Liver (tissue), 9 donors: ENCODE data around the gene IFNW1. TPM values are rescaled to one million over a fixed set of nuclear protein-coding genes. Genes with fewer than 3 reads are reported as not detected.
"Not testable (repeated sequence)": the region's sequence is repeated elsewhere in the genome, so short reads cannot be mapped to it uniquely, and the experiment has no call there.

ENCODE experiments used
- DNase-seq: peaks from one replicate; pipeline ENCODE4 v3.0.0-alpha.2; 2017; ENCODE audit warnings: low spot score
- H3K27ac ChIP-seq, 2 donors: one replicate each; pipeline ENCODE4 v1.7.0; 2013; ENCODE audit warnings: inconsistent platforms in 2 of 2, low read length in 2 of 2, control low read depth in 1 of 2, low read depth in 1 of 2, mild to moderate bottlenecking in 1 of 2
- H3K27me3 ChIP-seq, 4 donors: one replicate each; pipeline versions ENCODE4 v1.6.1 to v1.7.0; 2013; ENCODE audit warnings: low read length in 3 of 4, inconsistent platforms in 1 of 4, mild to moderate bottlenecking in 1 of 4, moderate library complexity in 1 of 4; ENCODE audit not compliant: control insufficient read depth in 4 of 4, insufficient read depth in 4 of 4
- H3K36me3 ChIP-seq, 4 donors: one replicate each; pipeline versions ENCODE4 v1.6.1 to v1.7.0; 2013; ENCODE audit warnings: low read length in 3 of 4, mild to moderate bottlenecking in 3 of 4, low read depth in 1 of 4, moderate library complexity in 1 of 4; ENCODE audit not compliant: control insufficient read depth in 4 of 4, insufficient read depth in 3 of 4
- H3K4me1 ChIP-seq, 4 donors: one replicate each; pipeline versions ENCODE4 v1.6.1 to v1.7.0; 2013; ENCODE audit warnings: low read length in 3 of 4, mild to moderate bottlenecking in 3 of 4, moderate library complexity in 1 of 4; ENCODE audit not compliant: control insufficient read depth in 4 of 4, insufficient read depth in 4 of 4
- H3K4me3 ChIP-seq, 3 donors: one replicate each; pipeline versions ENCODE4 v1.6.1 to v1.7.0; 2013; ENCODE audit warnings: low read length in 3 of 3, control low read depth in 1 of 3, low read depth in 1 of 3, mild to moderate bottlenecking in 1 of 3
- H3K9ac ChIP-seq, 2 donors: one replicate each; pipeline ENCODE4 v1.7.0; 2013; ENCODE audit warnings: low read length in 2 of 2, mild to moderate bottlenecking in 2 of 2, moderate library complexity in 2 of 2, control low read depth in 1 of 2, low read depth in 1 of 2
- H3K9me3 ChIP-seq, 4 donors: one replicate each; pipeline versions ENCODE4 v1.6.1 to v1.7.0; 2013; ENCODE audit warnings: low read length in 3 of 4; ENCODE audit not compliant: control insufficient read depth in 4 of 4
- FOXA1 ChIP-seq: IDR thresholded peaks from 2 replicates; pipeline ENCODE4 v1.6.1; 2016; ENCODE audit warnings: antibody characterized with exemption
- FOXA2 ChIP-seq: IDR thresholded peaks from 2 replicates; pipeline ENCODE4 v1.6.1; 2016; ENCODE audit warnings: antibody characterized with exemption
- GABPA ChIP-seq, 2 donors: IDR thresholded peaks in 1 of 2; conservative IDR thresholded peaks in 1 of 2; 2 replicates each; pipeline ENCODE4 v1.6.1; 2016; ENCODE audit warnings: antibody characterized with exemption in 2 of 2, mild to moderate bottlenecking in 1 of 2, moderate library complexity in 1 of 2
- RAD21 ChIP-seq, 2 donors: IDR thresholded peaks; 2 replicates each; pipeline ENCODE4 v1.6.1; 2016; ENCODE audit warnings: antibody characterized with exemption in 2 of 2, mild to moderate bottlenecking in 2 of 2
- RXRA ChIP-seq, 2 donors: IDR thresholded peaks; 2 replicates each; pipeline ENCODE4 v1.6.1; 2017 to 2018; ENCODE audit warnings: antibody characterized with exemption in 2 of 2, mild to moderate bottlenecking in 1 of 2
- SP1 ChIP-seq: IDR thresholded peaks from 2 replicates; pipeline ENCODE4 v1.6.1; 2018; ENCODE audit warnings: antibody characterized with exemption, mild to moderate bottlenecking
- TAF1 ChIP-seq: conservative IDR thresholded peaks from 2 replicates; pipeline ENCODE4 v1.6.1; 2016; ENCODE audit warnings: antibody characterized with exemption, mild to moderate bottlenecking
- YY1 ChIP-seq: IDR thresholded peaks from 2 replicates; pipeline ENCODE4 v1.6.1; 2016; ENCODE audit warnings: antibody characterized with exemption, mild to moderate bottlenecking
- WGBS: extraction: QIAGEN DNeasy Blood & Tissue Kit; methylation state at CpG from one replicate; pipeline ENCODE4 v1.1.7; 2013; 5-methylcytosine and 5-hydroxymethylcytosine counted together
- polyA plus RNA-seq, 2 donors: library from polyadenylated mRNA; stranded (reverse) in 1 of 2; unstranded in 1 of 2; fragments of 200-250 nt in 1 of 2; fragments of >200 nt in 1 of 2; fragmentation: Nextera tagmentation in 1 of 2; extraction: Ambion mirVana in 1 of 2; gene quantifications; one replicate each; pipeline versions ENCODE4 v1.2.1 to v1.2.3, GENCODE V29; 2013 to 2015
- total RNA-seq, 2 donors: library from RNA; depleted of rRNA; stranded (reverse); fragments of >200 nt; gene quantifications; one replicate each; pipeline ENCODE4 v1.2.3, GENCODE V29; 2014
- TF ChIP-seq, protein P1 (sequence below): IDR thresholded peaks from 2 replicates; pipeline ENCODE4 v1.6.1; 2016; ENCODE audit warnings: antibody characterized with exemption
- TF ChIP-seq, protein P2 (sequence below): IDR thresholded peaks from 2 replicates; pipeline ENCODE4 v1.6.1; 2016; ENCODE audit warnings: antibody characterized with exemption
- TF ChIP-seq, protein P3 (sequence below): fragments of 150-350 bp; IDR thresholded peaks from 2 replicates; pipeline ENCODE4 v1.5.1; 2017; ENCODE audit warnings: improper control_type of control experiment, low read depth, low read length; ENCODE audit not compliant: missing input control
- TF ChIP-seq, protein P4 (sequence below): IDR thresholded peaks from 2 replicates; pipeline ENCODE4 v1.6.1; 2016; ENCODE audit warnings: antibody characterized with exemption
- donor health status: healthy.
- donor health status: healthy.
- donor health status: healthy.
- donor health status: healthy.
- donor health status: healthy.

IFNW1 gene
- total and polyA plus RNA-seq, 4 donors, result not detected

DNA sequence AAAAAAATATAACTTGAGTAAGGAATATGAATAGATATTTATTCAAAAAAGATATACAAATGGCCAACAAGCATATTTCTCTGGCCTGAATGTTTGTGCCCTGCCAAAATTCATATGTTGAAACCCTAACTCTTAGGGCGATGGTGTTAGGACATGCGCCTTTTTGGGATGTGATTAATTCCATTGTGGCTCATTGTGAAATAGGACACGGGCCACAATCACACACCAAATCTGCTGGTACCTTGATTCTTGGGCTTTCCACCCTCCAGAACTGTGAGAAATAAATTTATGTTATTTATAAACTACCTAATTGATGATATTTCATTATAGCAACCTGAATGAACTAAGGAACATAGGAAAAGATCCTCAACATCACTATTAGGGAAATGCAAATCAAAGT, 30.5 kb upstream of the IFNW1 start:
- Histone ChIP-seq H3K4me1 (no peaks in the 10 kb centered on the region), H3K27me3 (no peaks in the 10 kb centered on the region), H3K9ac (no peak overlapping the region), H3K36me3 (no peaks in the 10 kb centered on the region), H3K9me3 (no peaks in the 10 kb centered on the region), H3K4me3 (no peak overlapping the region), H3K27ac (no peak overlapping the region)
- DNase-seq, result no peak
- TF ChIP-seq, protein P1, sequence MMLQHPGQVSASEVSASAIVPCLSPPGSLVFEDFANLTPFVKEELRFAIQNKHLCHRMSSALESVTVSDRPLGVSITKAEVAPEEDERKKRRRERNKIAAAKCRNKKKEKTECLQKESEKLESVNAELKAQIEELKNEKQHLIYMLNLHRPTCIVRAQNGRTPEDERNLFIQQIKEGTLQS, result no peak
- no peak for TF ChIP-seq YY1
- TF ChIP-seq FOXA1, result no peak
- TF ChIP-seq GABPA (IDR thresholded peaks at IDR 0.05 in 1 of 2, conservative IDR thresholded peaks at IDR 0.05 in 1 of 2), result no peak
- TF ChIP-seq, protein P2, sequence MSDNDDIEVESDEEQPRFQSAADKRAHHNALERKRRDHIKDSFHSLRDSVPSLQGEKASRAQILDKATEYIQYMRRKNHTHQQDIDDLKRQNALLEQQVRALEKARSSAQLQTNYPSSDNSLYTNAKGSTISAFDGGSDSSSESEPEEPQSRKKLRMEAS, result no peak
- no peak for TF ChIP-seq FOXA2
- no peak for TF ChIP-seq RXRA (IDR thresholded peaks at IDR 0.05)
- TF ChIP-seq, protein P3, sequence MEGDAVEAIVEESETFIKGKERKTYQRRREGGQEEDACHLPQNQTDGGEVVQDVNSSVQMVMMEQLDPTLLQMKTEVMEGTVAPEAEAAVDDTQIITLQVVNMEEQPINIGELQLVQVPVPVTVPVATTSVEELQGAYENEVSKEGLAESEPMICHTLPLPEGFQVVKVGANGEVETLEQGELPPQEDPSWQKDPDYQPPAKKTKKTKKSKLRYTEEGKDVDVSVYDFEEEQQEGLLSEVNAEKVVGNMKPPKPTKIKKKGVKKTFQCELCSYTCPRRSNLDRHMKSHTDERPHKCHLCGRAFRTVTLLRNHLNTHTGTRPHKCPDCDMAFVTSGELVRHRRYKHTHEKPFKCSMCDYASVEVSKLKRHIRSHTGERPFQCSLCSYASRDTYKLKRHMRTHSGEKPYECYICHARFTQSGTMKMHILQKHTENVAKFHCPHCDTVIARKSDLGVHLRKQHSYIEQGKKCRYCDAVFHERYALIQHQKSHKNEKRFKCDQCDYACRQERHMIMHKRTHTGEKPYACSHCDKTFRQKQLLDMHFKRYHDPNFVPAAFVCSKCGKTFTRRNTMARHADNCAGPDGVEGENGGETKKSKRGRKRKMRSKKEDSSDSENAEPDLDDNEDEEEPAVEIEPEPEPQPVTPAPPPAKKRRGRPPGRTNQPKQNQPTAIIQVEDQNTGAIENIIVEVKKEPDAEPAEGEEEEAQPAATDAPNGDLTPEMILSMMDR, result no peak
- TF ChIP-seq RAD21 (IDR thresholded peaks at IDR 0.05), result no peak
- no peak for TF ChIP-seq SP1
- TF ChIP-seq, protein P4, sequence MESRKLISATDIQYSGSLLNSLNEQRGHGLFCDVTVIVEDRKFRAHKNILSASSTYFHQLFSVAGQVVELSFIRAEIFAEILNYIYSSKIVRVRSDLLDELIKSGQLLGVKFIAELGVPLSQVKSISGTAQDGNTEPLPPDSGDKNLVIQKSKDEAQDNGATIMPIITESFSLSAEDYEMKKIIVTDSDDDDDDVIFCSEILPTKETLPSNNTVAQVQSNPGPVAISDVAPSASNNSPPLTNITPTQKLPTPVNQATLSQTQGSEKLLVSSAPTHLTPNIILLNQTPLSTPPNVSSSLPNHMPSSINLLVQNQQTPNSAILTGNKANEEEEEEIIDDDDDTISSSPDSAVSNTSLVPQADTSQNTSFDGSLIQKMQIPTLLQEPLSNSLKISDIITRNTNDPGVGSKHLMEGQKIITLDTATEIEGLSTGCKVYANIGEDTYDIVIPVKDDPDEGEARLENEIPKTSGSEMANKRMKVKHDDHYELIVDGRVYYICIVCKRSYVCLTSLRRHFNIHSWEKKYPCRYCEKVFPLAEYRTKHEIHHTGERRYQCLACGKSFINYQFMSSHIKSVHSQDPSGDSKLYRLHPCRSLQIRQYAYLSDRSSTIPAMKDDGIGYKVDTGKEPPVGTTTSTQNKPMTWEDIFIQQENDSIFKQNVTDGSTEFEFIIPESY, result no peak
- 81% methylated on average over 3 of the region's 3 CpGs for WGBS

DNA sequence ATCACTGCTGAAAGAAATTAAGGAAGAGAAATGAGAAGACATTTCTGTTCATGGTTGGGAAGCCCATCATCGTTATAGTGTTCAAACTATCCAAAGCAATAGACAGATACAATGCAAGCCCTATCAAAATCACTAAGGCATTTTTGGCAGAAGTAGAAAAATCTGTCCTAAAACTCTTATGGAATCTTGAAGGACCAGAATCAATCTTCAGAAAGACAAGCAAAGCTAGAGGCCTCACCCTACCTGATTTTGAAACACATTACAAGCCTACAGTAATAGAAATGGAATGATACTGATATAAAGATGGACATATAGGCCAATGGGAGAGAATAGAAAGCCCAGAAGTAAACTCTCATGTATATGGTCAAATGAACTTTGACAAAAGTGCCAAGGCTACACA, 29.7 kb upstream of the IFNW1 start:
- Histone ChIP-seq H3K27me3 (no peaks in the 10 kb centered on the region), H3K9me3 (no peaks in the 10 kb centered on the region), H3K27ac (no peak overlapping the region), H3K9ac (no peak overlapping the region), H3K4me3 (no peak overlapping the region), H3K4me1 (no peaks in the 10 kb centered on the region), H3K36me3 (no peaks in the 10 kb centered on the region)
- 54% methylated on average over 1 of the region's 1 CpG for WGBS
- no peak for TF ChIP-seq TAF1
- TF ChIP-seq, protein P2, result no peak
- no peak for TF ChIP-seq SP1
- TF ChIP-seq YY1, result no peak
- no peak for DNase-seq

DNA sequence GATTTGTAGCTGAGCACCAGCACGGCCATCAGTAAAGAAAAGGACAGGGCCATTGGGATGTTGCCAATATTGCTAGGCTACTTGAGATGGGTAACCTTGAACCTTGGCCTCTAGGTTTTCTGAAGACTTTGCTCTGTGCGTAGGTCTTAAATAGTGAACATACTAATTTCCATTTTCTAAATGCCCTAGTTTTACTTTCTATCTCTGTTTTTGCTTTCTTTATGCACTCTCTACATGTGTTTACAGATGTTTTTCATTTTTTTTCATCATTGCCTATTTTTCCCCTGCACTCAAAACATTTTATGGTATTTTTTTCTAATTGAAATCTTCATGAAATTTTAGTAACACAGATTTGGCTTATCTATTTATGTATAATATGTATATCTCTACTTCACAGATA, 24.9 kb upstream of the IFNW1 start, which contains the start of gene IFNA21:
Gene IFNA21, minus strand, starts transcription at position 101 of the 400 bp plus-strand sequence. Its CDS starts 48 bp downstream, at position 53.
- not testable (repeated sequence) for H3K36me3 ChIP-seq, DNase-seq, H3K4me3 ChIP-seq, H3K9me3 ChIP-seq, H3K27ac ChIP-seq, H3K9ac ChIP-seq, H3K27me3 ChIP-seq, H3K4me1 ChIP-seq
- 73% methylated on average over 2 of the region's 2 CpGs for WGBS
